ENCODE measurements around the gene APMAP.

Gene APMAP

GRCh38 chr20:24992487-24993205, at the start of gene APMAP:
APMAP (minus strand) TSS chr20:24992751; CDS start chr20:24992688, 63 bp downstream.
- Histone ChIP-seq H3K4me3 (ENCODE audit: low read length) (peak within 1 kb of the TSS; percentile 92), H3K36me3 (ENCODE audit: insufficient read depth, low read depth, low read length) (no peaks in the 10 kb centered on the region), H3K27me3 (ENCODE audit: insufficient read depth, low read length) (0 out of 2 replicates have a peak, but pooled peaks cover under 1% of the 10 kb centered on the region), H3K9ac (ENCODE audit: low read depth, low read length) (peak within 1 kb of the TSS; percentile 86), H3K9me3 (ENCODE audit: insufficient read depth, low read depth, low read length) (no peaks in the 10 kb centered on the region), H3K27ac (ENCODE audit: low read length) (peak within 1 kb of the TSS; percentile 32), H3K4me1 (ENCODE audit: insufficient read depth, low read length) (peaks cover 2% of the 10 kb centered on the region; the same call in 1 of the 2 replicates)

- Histone ChIP-seq H3K27me3 (ENCODE audit: insufficient read depth, low read length) (no peaks in the 10 kb centered on the region), H3K9ac (ENCODE audit: low read depth, low read length) (no peak overlapping the region), H3K36me3 (ENCODE audit: insufficient read depth, low read depth, low read length) (no peaks in the 10 kb centered on the region), H3K9me3 (ENCODE audit: insufficient read depth, low read depth, low read length) (no peaks in the 10 kb centered on the region), H3K4me3 (ENCODE audit: low read length) (no peak overlapping the region), H3K27ac (ENCODE audit: low read length) (no peak overlapping the region), H3K4me1 (ENCODE audit: insufficient read depth, low read length) (no peaks in the 10 kb centered on the region)
These were observed 49.4 kb upstream of the APMAP start for GRCh38 chr20:25041813-25042530.

GRCh38 chr20:25040438-25040831, 47.9 kb upstream of the APMAP start:
- Histone ChIP-seq H3K27ac (ENCODE audit: low read length) (no peak overlapping the region), H3K4me3 (ENCODE audit: low read length) (no peak overlapping the region), H3K4me1 (ENCODE audit: insufficient read depth, low read length) (no peaks in the 10 kb centered on the region), H3K36me3 (ENCODE audit: insufficient read depth, low read depth, low read length) (no peaks in the 10 kb centered on the region), H3K27me3 (ENCODE audit: insufficient read depth, low read length) (no peaks in the 10 kb centered on the region), H3K9me3 (ENCODE audit: insufficient read depth, low read depth, low read length) (no peaks in the 10 kb centered on the region), H3K9ac (ENCODE audit: low read depth, low read length) (no peak overlapping the region)

GRCh38 chr20:25039697-25040437, 47.3 kb upstream of the APMAP start:
- Histone ChIP-seq H3K4me1 (ENCODE audit: insufficient read depth, low read length) (no peaks in the 10 kb centered on the region), H3K27me3 (ENCODE audit: insufficient read depth, low read length) (no peaks in the 10 kb centered on the region), H3K9ac (ENCODE audit: low read depth, low read length) (no peak overlapping the region), H3K27ac (ENCODE audit: low read length) (no peak overlapping the region), H3K9me3 (ENCODE audit: insufficient read depth, low read depth, low read length) (no peaks in the 10 kb centered on the region), H3K4me3 (ENCODE audit: low read length) (no peak overlapping the region), H3K36me3 (ENCODE audit: insufficient read depth, low read depth, low read length) (no peaks in the 10 kb centered on the region)

GRCh38 chr20:25038591-25039015, 46.1 kb upstream of the APMAP start:
- no peaks in the 10 kb centered on the region for H3K36me3 ChIP-seq (ENCODE audit: insufficient read depth, low read depth, low read length)
- no peak overlapping the region for H3K27ac ChIP-seq (ENCODE audit: low read length)
- no peak overlapping the region for H3K9ac ChIP-seq (ENCODE audit: low read depth, low read length)
- H3K4me3 ChIP-seq (ENCODE audit: low read length): no peak overlapping the region
- no peaks in the 10 kb centered on the region for H3K9me3 ChIP-seq (ENCODE audit: insufficient read depth, low read depth, low read length)
- peaks cover 7% of the 10 kb centered on the region for H3K27me3 ChIP-seq (ENCODE audit: insufficient read depth, low read length)
- H3K4me1 ChIP-seq (ENCODE audit: insufficient read depth, low read length): no peaks in the 10 kb centered on the region

- Histone ChIP-seq H3K9ac (ENCODE audit: low read depth, low read length) (no peak overlapping the region), H3K27ac (ENCODE audit: low read length) (no peak overlapping the region), H3K36me3 (ENCODE audit: insufficient read depth, low read depth, low read length) (no peaks in the 10 kb centered on the region), H3K27me3 (ENCODE audit: insufficient read depth, low read length) (peaks cover 12% of the 10 kb centered on the region), H3K4me1 (ENCODE audit: insufficient read depth, low read length) (peaks cover 2% of the 10 kb centered on the region; the same call in 1 of the 2 replicates), H3K4me3 (ENCODE audit: low read length) (no peak overlapping the region), H3K9me3 (ENCODE audit: insufficient read depth, low read depth, low read length) (no peaks in the 10 kb centered on the region)
These were observed 45.5 kb upstream of the APMAP start for GRCh38 chr20:25038103-25038410.

- Histone ChIP-seq H3K27ac (ENCODE audit: low read length) (no peak overlapping the region), H3K36me3 (ENCODE audit: insufficient read depth, low read depth, low read length) (no peaks in the 10 kb centered on the region), H3K4me1 (ENCODE audit: insufficient read depth, low read length) (peaks cover 2% of the 10 kb centered on the region; the same call in 1 of the 2 replicates), H3K4me3 (ENCODE audit: low read length) (no peak overlapping the region), H3K9ac (ENCODE audit: low read depth, low read length) (no peak overlapping the region), H3K27me3 (ENCODE audit: insufficient read depth, low read length) (peaks cover 16% of the 10 kb centered on the region), H3K9me3 (ENCODE audit: insufficient read depth, low read depth, low read length) (no peaks in the 10 kb centered on the region)
These were observed 44.9 kb upstream of the APMAP start for GRCh38 chr20:25037288-25038102.

- Histone ChIP-seq H3K4me3 (ENCODE audit: low read length) (no peak overlapping the region), H3K36me3 (ENCODE audit: insufficient read depth, low read depth, low read length) (no peaks in the 10 kb centered on the region)
These were observed 43.9 kb upstream of the APMAP start for GRCh38 chr20:25036331-25036936.

GRCh38 chr20:25035921-25036320, 43.4 kb upstream of the APMAP start:
- no peak overlapping the region for H3K4me3 ChIP-seq (ENCODE audit: low read length)
- H3K27me3 ChIP-seq (ENCODE audit: insufficient read depth, low read length): peaks cover 16% of the 10 kb centered on the region
- H3K27ac ChIP-seq (ENCODE audit: low read length): no peak overlapping the region
- H3K4me1 ChIP-seq (ENCODE audit: insufficient read depth, low read length): peaks cover 2% of the 10 kb centered on the region; the same call in 1 of the 2 replicates
- no peaks in the 10 kb centered on the region for H3K9me3 ChIP-seq (ENCODE audit: insufficient read depth, low read depth, low read length)
- H3K36me3 ChIP-seq (ENCODE audit: insufficient read depth, low read depth, low read length): no peaks in the 10 kb centered on the region
- H3K9ac ChIP-seq (ENCODE audit: low read depth, low read length): no peak overlapping the region

More at GRCh38 chr20:25036331-25036936, 43.9 kb upstream of the APMAP start:
- Histone ChIP-seq H3K9ac (ENCODE audit: low read depth, low read length) (no peak overlapping the region), H3K27me3 (ENCODE audit: insufficient read depth, low read length) (peaks cover 16% of the 10 kb centered on the region), H3K9me3 (ENCODE audit: insufficient read depth, low read depth, low read length) (no peaks in the 10 kb centered on the region), H3K27ac (ENCODE audit: low read length) (no peak overlapping the region), H3K4me1 (ENCODE audit: insufficient read depth, low read length) (peaks cover 2% of the 10 kb centered on the region; the same call in 1 of the 2 replicates)

- H3K4me1 ChIP-seq (ENCODE audit: insufficient read depth, low read length): peaks cover 2% of the 10 kb centered on the region; the same call in 1 of the 2 replicates
- H3K4me3 ChIP-seq (ENCODE audit: low read length): no peak overlapping the region
- no peaks in the 10 kb centered on the region for H3K9me3 ChIP-seq (ENCODE audit: insufficient read depth, low read depth, low read length)
- no peaks in the 10 kb centered on the region for H3K36me3 ChIP-seq (ENCODE audit: insufficient read depth, low read depth, low read length)
- H3K9ac ChIP-seq (ENCODE audit: low read depth, low read length): no peak overlapping the region
- H3K27ac ChIP-seq (ENCODE audit: low read length): no peak overlapping the region
- peaks cover 16% of the 10 kb centered on the region for H3K27me3 ChIP-seq (ENCODE audit: insufficient read depth, low read length)
These were observed 41.4 kb upstream of the APMAP start for GRCh38 chr20:25033924-25034300.

All from iPS-20b (cell line).